Esophagus mucosa (tissue), 1 donor: ENCODE results near the gene KCNJ6. TPM values are rescaled to one million over a fixed set of nuclear protein-coding genes. Genes with fewer than 3 reads are reported as not detected.
"Not testable (repeated sequence)": the region's sequence is repeated elsewhere in the genome, so short reads cannot be mapped to it uniquely, and the experiment has no call there.

Experiments used
- ATAC-seq: fragments of 200-7000 bp; cut with Tn5 transposase; one replicate; pipeline ENCODE4 v1.9.1; 2020
- total RNA-seq: library from RNA; stranded (reverse); gene quantifications from one replicate; pipeline ENCODE4 v1.2.4, GENCODE V29; 2023
- donor health status: DM: yes; HTN: yes; CAD: no.

Gene KCNJ6, protein sequence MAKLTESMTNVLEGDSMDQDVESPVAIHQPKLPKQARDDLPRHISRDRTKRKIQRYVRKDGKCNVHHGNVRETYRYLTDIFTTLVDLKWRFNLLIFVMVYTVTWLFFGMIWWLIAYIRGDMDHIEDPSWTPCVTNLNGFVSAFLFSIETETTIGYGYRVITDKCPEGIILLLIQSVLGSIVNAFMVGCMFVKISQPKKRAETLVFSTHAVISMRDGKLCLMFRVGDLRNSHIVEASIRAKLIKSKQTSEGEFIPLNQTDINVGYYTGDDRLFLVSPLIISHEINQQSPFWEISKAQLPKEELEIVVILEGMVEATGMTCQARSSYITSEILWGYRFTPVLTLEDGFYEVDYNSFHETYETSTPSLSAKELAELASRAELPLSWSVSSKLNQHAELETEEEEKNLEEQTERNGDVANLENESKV
- total RNA-seq: not detected

DNA sequence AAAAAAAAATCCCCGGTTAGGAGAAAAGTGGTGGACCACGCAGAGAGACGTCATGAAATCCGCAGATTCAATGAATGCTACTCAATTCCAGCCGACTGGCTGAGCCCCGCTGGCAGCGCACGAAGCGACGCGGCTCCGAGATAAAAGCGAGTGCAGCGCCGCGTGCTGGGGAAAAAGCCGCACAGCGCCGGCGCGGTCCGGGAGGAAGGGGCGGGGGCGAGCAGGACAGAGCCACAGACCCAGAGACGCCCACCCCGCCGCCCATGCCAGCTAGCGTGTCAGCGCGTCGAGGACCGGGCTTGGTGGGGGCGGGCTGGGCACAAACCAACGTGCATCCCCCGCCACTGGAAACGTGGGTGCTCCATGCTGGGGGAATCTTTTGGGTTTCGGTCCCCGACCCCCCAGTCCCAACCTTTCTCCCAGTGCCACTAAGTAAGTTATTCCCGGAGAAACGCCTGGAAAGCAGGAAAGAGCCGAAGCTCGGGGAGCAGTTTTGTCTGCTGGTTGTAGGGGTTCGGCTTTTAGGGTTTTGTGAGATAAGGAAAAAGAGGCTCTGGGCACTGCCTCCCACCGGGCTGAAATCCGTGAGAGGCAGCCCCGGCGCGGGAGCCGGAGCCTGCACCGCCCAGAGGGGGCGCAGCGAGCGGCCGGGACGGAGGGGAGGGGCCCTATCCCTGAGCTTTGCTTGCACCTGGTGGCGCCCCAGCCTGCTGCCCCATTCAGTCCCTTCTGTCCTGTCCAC, at the start of gene KCNJ6:
Gene KCNJ6, minus strand, starts transcription at position 148 of the 742 bp plus-strand sequence. CDS start 75,775 bp downstream, outside the sequence.
- peak; percentile 52 for ATAC-seq

DNA sequence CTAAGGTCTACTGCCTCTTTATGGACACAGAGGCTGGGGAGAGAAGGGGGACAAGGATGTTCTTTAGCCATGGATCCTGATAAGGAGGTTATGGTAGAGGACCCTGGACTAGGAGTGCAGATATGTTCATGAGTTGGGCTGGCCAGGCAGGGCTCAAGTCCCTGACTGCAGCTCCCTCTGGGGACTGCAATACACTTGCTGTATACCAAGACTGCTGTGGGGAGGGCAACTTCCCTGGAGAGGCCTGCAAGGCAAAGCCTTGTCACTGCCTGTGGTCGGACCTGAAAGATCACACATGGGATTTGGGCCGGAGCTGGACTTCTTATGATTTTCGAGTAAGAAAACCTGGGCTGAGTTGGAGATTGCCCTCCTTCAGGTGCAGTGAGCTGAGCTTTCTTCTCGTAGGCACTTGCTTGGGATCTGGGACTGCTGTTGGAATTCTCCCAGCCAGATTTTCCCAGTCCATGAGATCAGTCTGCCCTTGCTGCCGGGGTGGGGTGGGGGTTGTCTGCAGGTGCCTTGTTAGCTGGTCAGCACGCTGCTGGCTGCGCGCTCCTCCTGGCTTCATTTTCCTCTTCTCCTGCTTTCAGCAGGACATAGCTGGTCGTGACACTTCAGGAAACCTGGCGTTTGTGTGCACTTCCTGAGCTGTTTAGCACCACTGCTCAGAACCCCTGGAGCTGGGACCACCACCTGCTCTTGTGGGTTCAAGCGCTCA, 49.0 kb upstream of the KCNJ6 start:
- ATAC-seq: no peak

DNA sequence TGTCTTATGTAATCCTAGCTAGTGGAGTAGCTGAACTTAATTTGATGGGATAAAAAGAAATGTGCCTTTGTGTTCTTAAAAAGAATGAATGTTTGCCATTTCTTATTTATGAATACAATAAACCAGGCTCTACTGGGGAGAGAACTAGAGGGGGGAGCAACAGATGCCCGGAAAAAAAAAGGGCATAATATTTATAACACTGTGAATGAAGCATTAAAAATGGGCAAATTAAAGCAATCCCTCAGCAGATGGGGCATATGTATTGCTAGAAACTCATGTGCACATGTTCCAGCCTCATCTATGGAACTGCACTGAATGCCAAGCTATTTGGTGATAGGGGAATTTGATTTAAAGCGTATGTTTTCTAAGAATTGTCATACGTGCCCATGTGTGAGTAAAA, 42.3 kb upstream of the KCNJ6 start:
- ATAC-seq: no peak

DNA sequence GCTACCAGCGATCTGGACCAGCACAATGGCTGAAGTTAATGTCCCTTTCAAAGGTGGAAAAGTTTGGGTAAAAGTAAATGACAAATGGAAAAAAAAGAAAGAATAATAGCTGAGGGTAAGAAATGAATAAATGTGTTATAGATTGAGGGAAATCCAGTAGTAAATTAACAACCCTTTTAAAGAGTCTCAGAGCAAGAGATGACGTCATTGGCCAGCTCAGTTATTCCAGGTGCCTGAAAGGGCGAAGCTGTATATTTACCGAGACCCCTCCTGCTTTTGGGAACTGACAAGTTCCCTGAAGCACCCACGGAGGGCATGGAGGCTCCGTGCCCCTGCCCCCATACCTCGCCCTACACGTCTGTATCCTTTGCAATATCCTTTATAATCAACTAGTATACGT, 40.5 kb upstream of the KCNJ6 start:
- no peak for ATAC-seq

DNA sequence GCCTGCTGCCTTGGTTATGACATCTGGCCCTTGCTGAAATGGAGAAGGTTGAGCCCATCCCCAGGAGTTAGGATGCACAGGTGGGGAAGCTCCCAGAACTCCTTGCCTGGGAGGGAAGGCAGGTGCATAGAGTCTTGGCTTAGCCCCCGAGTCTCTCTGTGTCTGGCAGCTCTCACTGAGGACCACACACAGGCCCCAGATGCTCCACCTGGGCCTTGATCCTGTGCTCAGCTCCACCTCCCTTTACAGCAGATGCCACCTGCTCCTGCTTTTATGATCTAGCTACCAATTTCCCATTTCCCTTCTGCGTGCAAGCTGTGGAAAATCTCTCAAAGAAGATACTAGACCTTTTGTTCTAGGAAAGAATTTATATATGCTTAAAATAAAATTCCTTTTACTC, 28.8 kb upstream of the KCNJ6 start:
- ATAC-seq: no peak

DNA sequence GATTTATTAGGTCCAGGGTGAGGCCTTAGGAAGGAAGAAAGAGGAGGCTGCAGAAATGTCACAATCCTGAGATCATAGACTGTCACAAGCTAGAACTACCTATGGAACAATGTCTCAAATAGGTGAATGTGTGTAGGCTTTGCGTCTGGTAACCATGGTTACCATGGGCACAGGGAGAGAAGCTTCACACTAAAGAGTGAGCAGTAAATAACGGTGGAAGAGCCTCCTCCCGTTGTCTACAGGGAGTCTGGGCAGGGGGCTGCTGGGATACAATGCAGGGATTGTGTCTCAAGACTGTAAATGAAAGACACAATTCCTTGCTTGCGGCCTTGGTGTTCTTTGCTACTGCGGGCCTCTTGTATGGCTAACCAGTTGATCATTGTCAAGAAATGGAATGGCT, 28.2 kb upstream of the KCNJ6 start:
- ATAC-seq: no peak

DNA sequence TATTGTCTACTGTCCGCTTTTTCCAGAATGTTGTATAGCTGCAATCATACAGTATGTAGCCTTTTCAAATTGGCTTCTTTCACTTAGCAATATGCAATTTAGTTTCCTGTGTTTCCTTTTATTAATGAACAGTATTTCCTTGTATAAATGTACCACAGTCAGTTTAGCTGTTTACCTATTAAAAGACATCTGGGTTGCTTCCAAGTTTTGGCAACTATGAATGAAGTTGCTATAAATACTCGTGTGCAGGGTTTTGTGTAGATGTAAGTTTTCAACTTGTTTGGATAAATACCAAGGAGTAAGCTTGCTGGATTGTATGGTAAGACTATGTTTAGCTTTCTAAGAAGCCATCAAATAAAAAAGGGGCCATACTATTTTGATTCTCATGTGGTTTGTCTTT, 24.4 kb upstream of the KCNJ6 start:
- no peak for ATAC-seq

DNA sequence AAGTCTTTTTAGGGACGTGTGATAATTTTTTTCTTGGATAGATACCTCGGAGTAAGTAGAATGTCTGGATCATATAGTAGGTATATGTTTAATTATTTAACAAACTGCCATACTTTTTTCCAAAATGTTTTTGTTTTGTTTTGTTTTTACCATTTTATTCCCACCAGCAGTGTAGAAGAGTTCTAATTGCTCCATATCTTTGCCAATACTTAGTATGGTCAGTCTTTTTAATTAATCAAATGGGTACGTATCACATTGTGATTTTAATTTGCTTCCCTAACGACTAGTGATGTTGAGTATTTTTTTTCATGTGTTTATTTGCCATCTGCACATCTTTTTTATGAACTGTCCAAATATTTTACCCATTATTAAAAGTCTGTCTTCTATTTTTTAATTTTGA, 23.6 kb upstream of the KCNJ6 start:
- no peak for ATAC-seq

DNA sequence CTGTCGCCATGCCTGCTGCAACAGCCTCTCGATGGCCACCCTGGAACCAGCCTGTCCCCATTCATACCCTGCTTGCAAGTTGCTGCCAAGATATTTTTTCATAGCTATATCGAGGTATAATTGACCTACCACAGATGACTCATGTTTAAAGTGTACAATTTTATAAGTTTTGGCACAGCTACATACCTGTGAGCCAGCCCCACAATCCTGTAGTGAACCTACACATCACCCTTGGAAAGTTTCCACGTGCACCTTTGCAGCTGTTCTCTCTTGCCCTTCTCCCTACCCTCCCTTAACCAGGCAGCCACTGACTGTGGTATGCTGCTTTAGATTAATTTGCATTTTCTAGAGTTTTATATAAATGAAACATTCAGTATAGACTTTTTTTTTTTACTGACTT, 23.0 kb upstream of the KCNJ6 start:
- no peak for ATAC-seq

DNA sequence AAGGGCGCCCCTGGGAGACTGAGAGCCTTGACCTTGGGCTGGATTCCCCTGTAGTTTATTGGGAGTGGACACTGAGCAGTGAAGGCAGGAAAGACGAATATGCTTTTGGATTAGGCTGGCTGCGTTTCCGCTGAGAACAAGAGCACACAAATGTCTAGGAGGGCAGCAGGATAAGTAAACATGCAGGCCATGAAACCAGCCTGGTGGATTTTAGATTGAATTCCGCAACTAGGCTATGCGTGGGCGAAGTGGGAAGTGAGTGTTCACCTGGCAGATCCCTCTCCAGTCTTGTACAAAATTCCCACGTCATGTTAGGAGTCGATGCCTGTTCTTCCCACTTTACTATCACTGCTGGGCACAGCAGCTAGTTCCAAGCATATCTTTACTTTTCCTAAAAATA, 21.4 kb upstream of the KCNJ6 start:
- no peak for ATAC-seq

DNA sequence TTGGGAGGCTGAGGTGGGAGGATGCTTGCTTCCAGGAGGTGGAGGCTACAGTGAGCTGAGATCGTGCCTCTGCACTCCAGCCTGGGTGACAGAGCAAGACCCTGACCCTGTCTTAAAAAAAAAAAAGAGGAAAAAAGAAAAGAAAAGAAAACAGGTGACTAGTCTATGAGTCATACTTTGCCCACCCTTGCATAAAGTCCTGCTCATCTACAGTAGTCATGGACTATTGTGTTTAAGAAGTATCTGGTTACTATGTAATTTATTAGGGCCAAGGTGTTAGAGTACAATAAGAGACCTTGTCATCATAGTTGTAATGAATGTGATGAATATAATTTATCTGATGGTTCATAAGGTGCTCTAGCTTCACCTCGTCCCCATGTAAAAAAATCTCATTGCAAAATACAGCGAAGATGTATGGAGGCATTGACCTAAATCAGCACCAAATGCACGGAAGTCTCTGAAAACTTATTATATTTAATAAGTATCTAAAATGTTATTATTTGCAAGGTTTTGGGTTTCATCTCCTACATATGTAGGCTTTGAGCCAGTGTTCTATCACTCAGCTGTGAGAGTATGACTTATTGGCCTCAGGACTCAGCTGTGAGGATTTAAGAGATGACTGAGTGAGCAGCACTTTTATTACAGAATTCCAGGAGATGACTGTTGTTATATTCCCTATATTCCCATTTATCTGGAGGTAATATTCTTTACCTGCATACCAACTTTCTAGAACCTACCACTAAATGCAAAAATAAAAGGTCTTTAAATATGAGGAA, 19.9 kb upstream of the KCNJ6 start:
- no peak for ATAC-seq

DNA sequence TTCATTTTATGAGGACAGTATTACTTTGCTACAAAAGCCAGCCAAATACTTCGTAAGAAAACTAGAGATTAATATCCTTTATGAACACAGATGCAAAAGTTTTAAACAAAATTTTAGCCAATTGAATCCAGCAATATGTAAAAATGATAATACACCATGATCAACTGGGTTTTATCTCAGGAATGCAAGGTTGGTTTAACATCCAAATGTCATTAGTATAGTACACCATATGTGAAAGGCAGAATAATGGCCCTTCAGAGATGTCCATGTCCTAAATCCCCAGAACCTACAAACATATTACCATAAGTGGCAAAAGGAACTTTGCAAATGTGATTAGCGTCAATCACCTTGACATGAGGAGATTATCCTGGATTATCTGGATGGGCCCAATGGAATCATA, 16.7 kb upstream of the KCNJ6 start:
- ATAC-seq: no peak

DNA sequence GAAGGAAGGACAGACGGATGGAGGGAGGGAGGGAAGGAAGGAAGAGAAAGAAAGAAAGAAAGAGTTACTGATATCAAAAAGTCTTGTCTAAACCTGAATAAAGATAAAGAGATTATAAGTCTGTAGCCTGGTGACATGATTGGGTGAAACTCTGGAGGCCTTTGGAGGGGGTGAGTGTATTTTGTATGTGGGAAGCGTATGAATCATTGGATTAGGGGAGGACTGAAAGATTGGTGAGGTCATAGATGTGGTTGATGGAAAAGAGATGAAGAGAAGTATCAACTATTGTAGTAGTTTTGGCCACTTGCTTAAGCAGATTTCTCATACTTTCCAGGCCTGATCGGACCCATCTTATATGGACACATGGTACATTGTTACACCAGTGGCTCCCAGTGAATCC, 11.5 kb upstream of the KCNJ6 start:
- no peak for ATAC-seq

DNA sequence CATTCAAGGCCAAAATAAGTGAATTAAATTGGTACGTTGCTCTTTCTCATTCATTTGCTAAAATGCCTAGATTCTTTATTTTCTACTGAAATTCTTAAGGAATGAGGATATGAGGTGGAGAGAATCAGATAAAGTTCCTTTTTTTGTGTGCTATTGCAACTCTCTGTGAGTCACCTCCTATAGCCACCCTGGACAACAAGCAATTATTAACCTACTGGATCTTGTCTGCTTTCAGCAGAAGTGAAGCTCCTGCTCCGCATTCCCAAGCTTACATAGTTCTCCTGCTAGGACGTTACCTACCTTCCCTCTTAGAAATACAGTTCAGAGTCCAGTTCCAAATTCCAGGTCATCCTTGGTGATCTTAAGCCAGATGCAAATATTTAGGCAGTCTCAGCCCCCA, 4.8 kb upstream of the KCNJ6 start:
- ATAC-seq: no peak

DNA sequence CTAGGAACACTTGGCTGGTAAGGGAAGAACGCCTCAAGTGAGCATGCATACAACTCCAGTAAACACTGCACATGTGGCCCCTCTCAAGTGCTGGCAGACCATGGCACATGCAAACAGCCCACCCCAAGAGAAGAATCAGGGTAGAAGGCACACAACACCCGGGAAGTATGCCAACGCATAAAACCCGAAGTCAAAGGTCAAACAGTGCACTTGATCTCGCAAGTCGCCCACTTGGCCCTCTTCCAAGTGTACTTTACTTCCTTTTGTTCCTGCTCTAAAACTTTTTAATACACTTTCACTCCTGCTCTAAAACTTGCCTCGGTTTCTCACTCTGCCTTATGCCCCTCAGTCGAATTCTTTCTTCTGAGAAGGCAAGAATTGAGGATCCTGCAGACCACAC, 4.0 kb upstream of the KCNJ6 start:
- not testable (repeated sequence) for ATAC-seq

DNA sequence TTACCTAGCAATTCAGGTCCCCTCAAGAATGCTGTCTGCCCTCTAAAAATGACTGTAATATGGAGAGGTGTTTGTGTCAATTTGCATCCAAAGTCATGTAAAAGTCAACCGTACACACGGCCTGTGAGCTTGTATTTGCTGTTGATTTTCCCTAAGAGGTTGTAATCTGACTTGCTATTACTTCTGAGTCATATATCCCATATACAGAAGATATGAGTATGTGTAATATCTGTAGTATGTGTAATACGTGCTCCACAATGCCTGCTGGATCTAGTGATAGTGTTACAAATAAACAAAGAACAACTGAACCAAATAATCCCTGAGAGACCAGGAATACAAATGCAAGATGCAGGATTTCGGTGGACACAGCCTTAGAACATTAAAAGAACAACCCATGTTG, 1.4 kb upstream of the KCNJ6 start:
- ATAC-seq: no peak

DNA sequence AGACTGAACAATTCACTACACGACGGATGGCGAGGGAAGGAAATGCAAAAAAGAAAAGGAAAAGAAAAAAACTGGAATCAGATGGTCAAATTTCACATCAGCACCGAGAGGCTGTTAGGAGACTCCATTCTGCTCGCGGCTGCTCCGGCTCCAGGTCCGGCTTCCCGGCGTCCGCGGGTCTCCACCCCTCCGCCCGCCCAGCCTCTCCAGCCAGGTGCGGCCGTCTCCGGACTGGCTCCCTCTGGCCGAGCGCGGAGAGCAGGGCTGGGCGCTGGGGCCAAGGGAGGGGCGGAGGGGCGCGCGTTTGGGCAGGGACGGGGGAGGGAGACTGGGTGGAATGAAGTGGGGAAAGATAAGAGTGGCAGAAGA, 332 bp downstream of the KCNJ6 start:
- no peak for ATAC-seq

DNA sequence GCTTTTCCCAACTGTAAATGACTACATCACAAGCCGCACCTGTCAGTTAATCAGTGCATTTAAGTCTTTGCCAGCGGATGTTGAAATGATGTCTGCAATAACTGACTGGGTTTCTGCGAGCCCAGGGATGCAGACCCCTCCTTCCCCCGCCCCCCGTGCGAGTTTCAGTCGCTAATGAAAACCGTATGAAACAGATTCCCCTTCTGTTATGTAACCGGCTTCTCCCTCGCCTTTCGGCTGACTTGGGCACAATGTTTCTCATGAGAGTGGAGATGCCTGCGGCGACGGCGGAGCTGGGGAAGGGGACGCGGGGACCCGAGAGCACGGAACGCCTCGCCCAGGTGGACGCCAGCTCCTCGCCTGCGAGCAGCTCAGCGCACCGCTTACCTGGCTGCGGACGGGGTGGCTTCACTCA, 753 bp downstream of the KCNJ6 start:
- ATAC-seq: no peak

DNA sequence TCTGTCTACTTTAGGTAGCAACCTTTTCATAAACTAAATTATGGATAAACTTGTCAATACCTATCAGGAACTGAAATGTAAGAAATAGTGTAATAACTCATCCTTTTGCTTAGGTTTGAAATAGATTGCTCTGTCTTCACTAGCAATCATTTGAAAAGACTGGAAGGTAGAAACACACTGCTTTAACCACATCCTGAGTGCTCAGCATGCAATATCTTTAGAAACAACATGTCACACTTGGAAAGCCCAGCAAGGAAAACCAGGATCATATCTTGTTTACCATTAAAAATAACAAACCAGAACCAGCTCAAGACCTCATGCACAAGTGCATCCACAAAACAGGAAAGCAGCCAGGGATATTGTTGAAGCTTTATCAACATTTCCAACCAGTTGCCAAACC, 3.6 kb downstream of the KCNJ6 start:
- no peak for ATAC-seq

DNA sequence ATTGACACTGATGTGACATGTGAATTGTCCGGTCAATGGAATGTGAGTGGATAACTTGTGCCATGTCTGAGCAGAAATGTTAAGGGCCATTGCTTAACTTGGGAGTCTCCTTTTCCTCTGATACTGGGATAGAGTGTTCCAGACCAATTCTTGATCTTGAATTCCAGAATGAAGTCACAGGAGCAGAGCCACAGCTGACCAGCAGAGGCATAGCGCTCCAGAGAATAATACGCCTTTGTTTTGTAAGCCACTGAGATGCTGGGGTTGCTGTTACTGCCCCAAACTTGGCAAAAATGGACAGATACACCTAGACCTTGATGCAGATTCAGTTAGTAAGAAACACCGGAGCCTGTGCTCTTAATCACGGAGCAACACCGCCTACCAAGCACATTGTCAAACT, 6.3 kb downstream of the KCNJ6 start:
- ATAC-seq: no peak

DNA sequence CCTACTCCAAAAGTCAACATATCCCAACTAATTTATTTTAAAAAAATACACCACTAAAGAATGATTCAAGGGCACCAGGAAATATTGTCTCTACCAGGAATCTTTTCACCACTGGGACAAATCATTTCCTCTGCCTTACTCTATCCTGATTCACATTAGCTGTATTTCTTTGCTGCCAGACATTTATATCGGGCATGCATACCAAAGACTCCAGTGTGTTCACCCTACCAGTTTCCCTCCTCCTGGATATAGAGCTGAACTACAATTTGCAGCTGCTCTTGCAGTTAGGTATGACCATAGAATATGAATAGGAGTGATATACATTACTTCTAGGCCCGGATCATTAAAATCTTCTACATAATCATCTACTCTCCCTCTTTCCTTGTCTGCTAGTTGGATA, 7.6 kb downstream of the KCNJ6 start:
- ATAC-seq: no peak

DNA sequence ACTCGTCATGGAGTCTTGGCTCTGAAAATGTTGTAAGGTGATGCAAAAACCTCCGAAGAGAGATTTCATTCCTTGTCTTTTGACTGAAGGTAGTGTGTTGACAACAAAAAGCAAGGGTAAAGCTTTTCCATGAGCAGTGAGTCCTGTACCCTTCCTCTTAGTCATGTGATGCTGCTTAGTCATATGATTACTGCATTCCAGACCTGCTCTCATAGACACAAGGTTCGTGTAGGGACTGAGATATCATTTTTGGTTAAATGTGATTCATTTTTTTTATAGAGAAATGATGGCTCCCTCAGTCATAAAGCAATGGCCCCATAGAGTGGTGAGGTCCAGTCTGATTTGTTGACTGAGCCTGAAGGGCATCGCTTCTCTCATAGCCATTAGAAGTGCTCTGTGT, 9.2 kb downstream of the KCNJ6 start:
- ATAC-seq: no peak

DNA sequence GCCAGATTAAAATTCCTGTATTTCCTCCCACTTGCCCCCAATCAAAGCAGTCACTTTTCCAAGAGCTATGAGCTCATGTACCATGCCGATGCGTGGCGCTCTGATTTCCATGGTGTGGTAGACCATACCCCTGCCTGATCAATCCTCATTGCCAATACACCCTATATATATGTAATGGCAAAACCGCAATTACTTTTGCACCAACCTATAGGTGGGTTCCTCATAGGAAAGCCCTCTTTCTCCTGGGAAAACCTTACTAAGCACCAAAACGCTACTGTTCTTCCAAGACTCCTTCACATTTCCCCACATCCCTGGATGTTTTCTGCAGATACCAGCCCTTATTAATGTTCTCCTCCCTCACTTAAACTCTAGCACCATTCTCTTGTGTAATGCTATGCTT, 11.0 kb downstream of the KCNJ6 start:
- ATAC-seq: no peak
